Tibial artery (tissue), 4 donors: ENCODE data around the gene KDM1B.

Experiments
- DNase-seq, 2 donors: peaks; one replicate each; pipeline ENCODE4 v3.0.0-alpha.2; 2019
- H3K27ac ChIP-seq, 2 donors: fragments of 200-600 bp; sonication (generic) in 1 of 2; 1 replicate in 1 of 2; 2 replicates in 1 of 2; pipeline ENCODE4 v1.5.1; 2018 to 2019; ENCODE audit warnings: mild to moderate bottlenecking in 1 of 2
- H3K27me3 ChIP-seq, 2 donors: fragments of 200-600 bp; sonication (generic) in 1 of 2; one replicate each; pipeline versions ENCODE4 v1.5.1 to v1.6.0; 2016 to 2019
- H3K36me3 ChIP-seq, 3 donors: fragments of 200-600 bp; sonication (generic) in 2 of 3; one replicate each; pipeline ENCODE4 v1.5.1; 2016 to 2019; ENCODE audit warnings: mild to moderate bottlenecking in 2 of 3
- H3K4me1 ChIP-seq, 4 donors: fragments of 200-600 bp; sonication (generic) in 2 of 4; 1 replicate in 3 of 4; 2 replicates in 1 of 4; pipeline ENCODE4 v1.5.1; 2016 to 2019
- H3K4me3 ChIP-seq, 2 donors: fragments of 200-600 bp; sonication (generic) in 1 of 2; 1 replicate in 1 of 2; 2 replicates in 1 of 2; pipeline ENCODE4 v1.5.1; 2018 to 2019; ENCODE audit warnings: mild to moderate bottlenecking in 2 of 2
- H3K9me3 ChIP-seq, 3 donors: fragments of 200-600 bp; sonication (generic) in 1 of 3; one replicate each; pipeline ENCODE4 v1.5.1; 2016 to 2019
- intact Hi-C: fragments of 100-400 bp; cut with DNase I; formaldehyde crosslinking; loops from one replicate; pipeline ENCODE4 v1.15.0; 2023; ENCODE audit warnings: low total_unique reads
- TF ChIP-seq, protein P1 (sequence below), 2 experiments: fragments of 200-600 bp in 1 of 2; fragments of 450-650 bp in 1 of 2; IDR thresholded peaks; one replicate each; pipeline ENCODE4 v1.5.1; 2017 to 2019; ENCODE audit warnings: antibody characterized with exemption in 2 of 2, mild to moderate bottlenecking in 1 of 2, moderate library complexity in 1 of 2

Gene KDM1B

DNA sequence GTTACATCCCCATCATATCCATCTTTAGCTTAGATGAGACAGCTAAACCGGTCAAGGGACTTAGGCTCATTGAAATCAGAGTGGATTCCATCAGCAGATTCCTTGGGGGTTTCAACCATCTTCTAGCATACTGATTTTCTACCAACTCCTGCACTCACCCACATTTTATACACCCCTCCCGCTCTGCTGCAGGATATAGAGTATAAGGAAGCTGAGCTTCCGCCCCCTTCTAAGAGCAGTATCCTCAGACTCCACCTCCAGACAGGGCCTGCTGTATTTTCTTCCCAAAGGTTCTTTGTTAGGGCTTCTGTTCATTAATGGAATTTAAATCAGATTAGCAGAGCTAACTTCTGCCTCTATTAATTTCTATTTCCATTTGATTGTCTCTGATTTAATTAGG is 22.9 kb upstream of the KDM1B start:
- TF ChIP-seq, protein P1, sequence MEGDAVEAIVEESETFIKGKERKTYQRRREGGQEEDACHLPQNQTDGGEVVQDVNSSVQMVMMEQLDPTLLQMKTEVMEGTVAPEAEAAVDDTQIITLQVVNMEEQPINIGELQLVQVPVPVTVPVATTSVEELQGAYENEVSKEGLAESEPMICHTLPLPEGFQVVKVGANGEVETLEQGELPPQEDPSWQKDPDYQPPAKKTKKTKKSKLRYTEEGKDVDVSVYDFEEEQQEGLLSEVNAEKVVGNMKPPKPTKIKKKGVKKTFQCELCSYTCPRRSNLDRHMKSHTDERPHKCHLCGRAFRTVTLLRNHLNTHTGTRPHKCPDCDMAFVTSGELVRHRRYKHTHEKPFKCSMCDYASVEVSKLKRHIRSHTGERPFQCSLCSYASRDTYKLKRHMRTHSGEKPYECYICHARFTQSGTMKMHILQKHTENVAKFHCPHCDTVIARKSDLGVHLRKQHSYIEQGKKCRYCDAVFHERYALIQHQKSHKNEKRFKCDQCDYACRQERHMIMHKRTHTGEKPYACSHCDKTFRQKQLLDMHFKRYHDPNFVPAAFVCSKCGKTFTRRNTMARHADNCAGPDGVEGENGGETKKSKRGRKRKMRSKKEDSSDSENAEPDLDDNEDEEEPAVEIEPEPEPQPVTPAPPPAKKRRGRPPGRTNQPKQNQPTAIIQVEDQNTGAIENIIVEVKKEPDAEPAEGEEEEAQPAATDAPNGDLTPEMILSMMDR (IDR thresholded peaks at IDR 0.05) = no peak
- H3K36me3 ChIP-seq = peaks cover 5 to 41% (median 22%) of the 10 kb centered on the region in 3 donors
- H3K27me3 ChIP-seq = no peaks in the 10 kb centered on the region
- no peak overlapping the region for H3K27ac ChIP-seq
- DNase-seq = no peak
- no peaks in the 10 kb centered on the region for H3K9me3 ChIP-seq
- H3K4me3 ChIP-seq = no peak overlapping the region
- intact Hi-C loops = no loop called here
- no peaks in the 10 kb centered on the region for H3K4me1 ChIP-seq

DNA sequence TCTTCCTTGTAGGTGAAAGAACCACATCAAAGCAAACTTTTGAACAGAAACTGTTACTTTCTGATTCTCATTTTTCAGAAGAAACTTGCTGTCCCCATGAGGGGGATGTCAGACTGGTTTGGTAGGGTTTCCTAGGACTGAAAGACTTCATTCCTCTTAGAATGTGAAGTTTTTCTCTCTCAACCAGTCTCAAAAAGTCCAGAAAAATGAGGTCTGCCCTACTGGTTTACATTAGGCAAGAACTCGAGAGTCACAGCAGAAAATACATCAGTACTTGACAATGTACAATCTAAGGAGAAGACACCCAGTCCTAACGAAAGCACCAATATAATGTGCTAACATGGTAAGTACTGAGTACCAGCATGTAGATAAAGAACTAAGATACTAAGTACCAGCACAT is 20.1 kb upstream of the KDM1B start:
- no peaks in the 10 kb centered on the region for H3K9me3 ChIP-seq
- no peaks in the 10 kb centered on the region for H3K27me3 ChIP-seq
- no peak for DNase-seq
- TF ChIP-seq, protein P1 (IDR thresholded peaks at IDR 0.05) = no peak
- no peak overlapping the region for H3K27ac ChIP-seq
- H3K4me3 ChIP-seq = no peak overlapping the region
- H3K36me3 ChIP-seq = peaks cover 15 to 36% (median 34%) of the 10 kb centered on the region in 3 donors
- no peaks in the 10 kb centered on the region for H3K4me1 ChIP-seq
- intact Hi-C loops = no loop called here

DNA sequence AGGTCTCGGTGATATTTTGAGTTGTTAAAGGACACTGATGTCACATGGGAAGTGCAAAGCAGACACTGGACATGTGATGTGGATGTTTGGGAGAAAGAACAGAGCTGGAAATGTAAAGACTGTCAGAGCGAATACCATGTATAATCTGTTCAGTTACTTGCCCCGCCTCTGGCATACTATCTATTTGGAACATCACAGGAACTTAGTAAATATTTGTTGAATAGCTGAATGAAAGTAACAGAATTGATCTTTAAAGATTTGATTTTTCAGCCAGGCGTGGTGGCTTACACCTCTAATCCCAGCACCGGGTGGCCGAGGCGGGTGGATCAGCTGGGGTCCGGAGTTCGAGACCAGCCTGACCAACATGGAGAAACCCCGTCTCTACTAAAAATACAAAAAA is 19.0 kb upstream of the KDM1B start:
- no peaks in the 10 kb centered on the region for H3K4me1 ChIP-seq
- no peak overlapping the region for H3K4me3 ChIP-seq
- intact Hi-C loops = no loop called here
- TF ChIP-seq, protein P1 (IDR thresholded peaks at IDR 0.05) = no peak
- peaks cover 13 to 43% (median 35%) of the 10 kb centered on the region in 3 donors for H3K36me3 ChIP-seq
- no peaks in the 10 kb centered on the region for H3K9me3 ChIP-seq
- H3K27ac ChIP-seq = no peak overlapping the region
- no peak for DNase-seq
- no peaks in the 10 kb centered on the region for H3K27me3 ChIP-seq

DNA sequence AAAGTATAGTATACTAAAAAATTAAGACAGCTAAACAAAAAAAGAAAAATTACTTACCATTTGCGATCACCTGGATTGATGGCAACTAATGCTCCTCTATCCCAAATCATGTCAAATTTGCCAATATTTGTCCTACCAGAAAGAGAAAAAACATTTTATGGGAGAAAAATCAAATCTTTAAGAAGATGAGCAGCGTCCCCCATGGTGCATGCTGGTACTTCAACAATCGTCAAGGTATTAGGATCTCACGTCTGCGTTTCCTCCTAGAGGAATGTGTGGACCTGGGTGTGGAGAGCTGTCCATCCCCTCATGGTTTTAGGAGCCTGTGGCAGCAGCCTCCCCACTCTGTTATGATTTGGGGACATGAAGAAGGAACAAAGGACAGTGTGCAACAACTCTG is 16.3 kb upstream of the KDM1B start:
- peaks cover 23 to 54% (median 27%) of the 10 kb centered on the region in 3 donors for H3K36me3 ChIP-seq
- no peak for DNase-seq
- H3K4me1 ChIP-seq = no peaks in the 10 kb centered on the region
- intact Hi-C loops = no loop called here
- TF ChIP-seq, protein P1 (IDR thresholded peaks at IDR 0.05) = no peak
- H3K27me3 ChIP-seq = no peaks in the 10 kb centered on the region
- H3K27ac ChIP-seq = no peak overlapping the region
- H3K9me3 ChIP-seq = no peaks in the 10 kb centered on the region
- no peak overlapping the region for H3K4me3 ChIP-seq

DNA sequence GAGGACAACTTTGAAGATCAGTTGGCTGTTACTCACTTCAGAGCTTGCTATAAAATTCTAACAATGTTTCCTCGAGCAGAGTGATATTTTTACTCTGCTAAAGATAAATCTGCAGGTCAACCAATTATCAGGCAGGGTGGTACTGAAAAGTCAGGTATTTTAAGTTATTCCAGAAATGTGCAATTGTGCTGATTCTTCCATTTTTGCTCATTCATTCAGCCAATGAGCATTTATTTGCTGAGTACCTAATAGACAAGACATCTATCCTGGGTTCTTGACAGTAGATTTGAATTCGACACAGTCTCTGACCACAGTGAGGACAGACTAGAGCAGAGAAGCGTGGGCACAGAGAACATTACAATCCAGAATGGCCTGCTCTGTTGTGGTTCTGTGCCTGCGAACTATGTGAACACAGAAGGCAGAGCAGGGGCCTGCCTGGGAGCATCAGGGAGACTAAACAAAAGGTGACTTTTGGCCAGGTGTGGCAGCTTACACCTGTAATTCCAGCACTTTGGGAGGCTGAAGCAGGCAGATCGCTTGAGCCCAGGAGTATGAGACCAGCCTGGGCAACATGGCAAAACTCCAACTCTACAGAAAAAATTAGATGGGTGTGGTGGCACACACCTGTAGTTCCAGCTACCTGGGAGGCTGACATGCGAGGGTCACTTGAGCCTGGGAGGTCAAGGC is 15.1 kb upstream of the KDM1B start:
- no peak for DNase-seq
- peaks cover 23 to 55% (median 27%) of the 10 kb centered on the region in 3 donors for H3K36me3 ChIP-seq
- no peak overlapping the region for H3K4me3 ChIP-seq
- no peaks in the 10 kb centered on the region for H3K27me3 ChIP-seq
- H3K27ac ChIP-seq = no peak overlapping the region
- TF ChIP-seq, protein P1 (IDR thresholded peaks at IDR 0.05) = no peak
- intact Hi-C loops = no loop called here
- no peaks in the 10 kb centered on the region for H3K9me3 ChIP-seq
- no peaks in the 10 kb centered on the region for H3K4me1 ChIP-seq
